ENCODE data around the gene ABAT.
"Not testable (repeated sequence)": the region's sequence is repeated elsewhere in the genome, so short reads cannot be mapped to it uniquely, and the experiment has no call there.

The ABAT gene

DNA sequence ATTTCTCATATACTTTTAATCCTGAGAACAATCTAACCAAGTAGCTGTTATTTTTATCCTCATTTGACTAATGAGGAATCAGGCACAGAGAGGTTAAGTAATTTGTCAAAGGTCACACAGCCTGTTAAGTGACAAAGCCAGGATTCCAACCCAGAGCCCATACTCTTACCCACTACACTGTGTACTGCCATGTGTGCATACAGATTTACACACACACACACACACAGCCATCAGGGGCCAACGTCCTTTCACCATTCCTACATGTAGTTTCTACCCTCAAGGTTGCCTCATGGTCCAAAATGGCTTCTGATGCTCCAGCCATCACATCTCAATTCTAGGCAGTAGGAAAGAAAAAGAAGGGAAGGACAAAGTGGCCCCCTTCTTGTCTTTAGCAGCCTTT lies 100.9 kb downstream of the ABAT start:
- DNase-seq (ENCODE audit: low read depth in 1 of 2, low spot score in 1 of 2) = no peak

- no peak for DNase-seq (ENCODE audit: low read depth in 1 of 2, low spot score in 1 of 2)
These were observed 101.7 kb downstream of the ABAT start for GRCh38 chr16:8776129-8776584.

GRCh38 chr16:8777217-8777616 lies 102.8 kb downstream of the ABAT start:
- no peak for DNase-seq (ENCODE audit: low read depth in 1 of 2, low spot score in 1 of 2)

- no peak for DNase-seq (ENCODE audit: low read depth in 1 of 2, low spot score in 1 of 2)
These were observed 107.4 kb downstream of the ABAT start for GRCh38 chr16:8781797-8782196.

DNA sequence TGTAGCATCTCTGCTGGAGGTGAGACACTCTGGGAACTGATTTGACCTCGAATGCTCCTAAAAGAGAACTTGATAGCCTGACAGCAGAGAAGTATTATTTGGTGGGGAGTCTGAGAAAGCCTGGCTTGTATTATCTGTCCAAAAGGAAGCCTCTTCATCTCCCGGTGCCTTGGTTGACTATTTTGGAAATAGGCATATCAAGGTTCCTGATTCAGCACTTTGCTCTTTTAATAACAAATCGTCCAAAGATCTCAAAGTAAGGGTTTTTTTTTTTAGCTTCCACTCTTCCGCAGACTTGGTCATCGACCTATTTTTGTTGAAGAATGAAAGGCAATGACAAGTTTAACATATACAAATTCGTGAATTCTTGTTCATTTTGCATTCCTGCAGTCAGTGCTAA lies 108.3 kb downstream of the ABAT start:
- DNase-seq (ENCODE audit: low read depth in 1 of 2, low spot score in 1 of 2) = no peak

- no peak for DNase-seq (ENCODE audit: low read depth in 1 of 2, low spot score in 1 of 2)
These were observed 111.0 kb downstream of the ABAT start for GRCh38 chr16:8785408-8785807.

DNA sequence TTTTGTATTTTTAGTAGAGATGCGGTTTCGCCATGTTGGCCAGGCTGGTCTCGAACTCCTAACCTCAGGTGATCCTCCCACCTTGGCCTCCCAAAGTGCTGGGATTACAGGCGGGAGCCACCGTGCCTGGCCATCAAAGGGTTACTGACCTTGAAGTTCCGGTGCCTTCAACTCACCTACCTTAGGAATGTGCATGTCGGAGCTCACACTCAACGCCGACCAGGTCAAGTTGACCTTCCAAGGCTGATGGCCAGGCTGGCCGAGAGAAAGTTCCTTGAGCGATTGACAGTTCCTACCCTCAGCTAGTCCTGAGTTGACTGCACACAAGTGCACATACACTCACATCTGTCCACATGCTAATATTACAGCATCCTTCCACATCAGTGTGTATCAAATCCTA lies 111.9 kb downstream of the ABAT start:
- DNase-seq (ENCODE audit: low read depth in 1 of 2, low spot score in 1 of 2) = not testable (repeated sequence)

GRCh38 chr16:8788578-8789172 lies 114.3 kb downstream of the ABAT start:
- no peak for DNase-seq (ENCODE audit: low read depth in 1 of 2, low spot score in 1 of 2)

DNA sequence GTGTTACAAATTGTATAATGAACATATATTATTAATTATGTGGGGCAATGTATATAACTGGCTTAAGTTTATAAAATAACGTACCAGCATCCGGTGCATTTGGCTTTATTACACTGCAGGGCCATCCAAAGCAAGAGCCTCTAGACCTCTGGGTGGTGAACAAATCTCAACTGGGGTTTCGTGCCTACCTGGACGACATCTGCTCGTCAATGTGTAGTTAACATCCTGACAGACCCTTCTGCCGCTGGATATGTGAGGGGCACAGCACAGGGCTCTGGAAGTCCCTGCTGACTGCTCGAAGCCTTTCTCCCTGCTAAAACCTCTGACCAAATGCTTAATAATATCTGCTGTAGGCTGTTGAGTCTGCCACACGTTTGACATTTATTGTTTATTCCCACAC lies 120.7 kb downstream of the ABAT start:
- DNase-seq (ENCODE audit: low read depth in 1 of 2, low spot score in 1 of 2) = no peak

GRCh38 chr16:8795818-8796217 lies 121.4 kb downstream of the ABAT start:
- DNase-seq (ENCODE audit: low read depth in 1 of 2, low spot score in 1 of 2) = no peak

DNA sequence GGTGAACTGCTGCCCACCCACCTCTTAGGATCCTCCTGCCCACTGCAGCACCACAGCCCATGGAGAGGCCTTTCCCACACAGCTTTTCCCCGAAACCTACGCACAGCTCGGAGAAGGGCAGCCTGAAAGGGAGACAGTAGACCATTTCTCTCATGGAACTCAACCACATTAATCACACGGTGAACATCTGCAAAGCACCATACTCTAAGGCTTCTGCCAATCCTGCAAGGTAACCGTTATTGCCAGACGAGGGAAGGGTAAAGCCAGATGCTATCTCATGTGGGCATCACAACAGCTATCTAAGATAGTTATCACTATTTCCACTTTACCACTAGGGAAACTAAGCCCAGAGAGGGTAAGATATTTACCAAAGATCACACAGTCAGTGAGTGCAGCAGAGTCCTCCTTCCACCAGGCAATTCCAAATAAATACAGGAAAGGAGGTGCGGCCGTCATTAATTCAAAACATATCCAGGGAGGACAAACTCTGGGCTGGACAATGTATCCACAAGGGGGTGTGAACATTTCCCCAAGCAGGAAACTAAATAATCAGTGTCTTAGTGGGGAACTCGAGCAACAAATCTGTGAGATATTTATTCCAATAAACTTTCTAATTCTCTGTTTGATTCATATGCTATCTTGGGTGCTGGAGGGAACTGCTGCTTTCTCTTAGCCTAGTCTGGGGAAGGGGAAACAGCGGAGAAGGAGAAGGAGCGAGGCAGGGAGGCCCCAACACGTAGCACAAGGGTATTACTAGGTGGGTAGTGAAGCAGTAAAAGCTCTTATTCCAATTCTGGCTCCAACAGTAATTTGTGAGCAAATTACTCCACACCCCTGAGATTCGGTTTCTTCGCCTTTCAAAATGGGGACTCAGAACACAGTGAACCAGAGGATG lies 122.3 kb downstream of the ABAT start:
- DNase-seq (ENCODE audit: low read depth in 1 of 2, low spot score in 1 of 2) = no peak

GRCh38 chr16:8797364-8798173 lies 123.2 kb downstream of the ABAT start, which contains the start of the genes PMM2 and TMEM186:
PMM2 (plus strand) TSS chr16:8797839; CDS start chr16:8797883, 44 bp downstream.
TMEM186 (minus strand) TSS chr16:8797639; CDS start chr16:8797614, 25 bp downstream.
- DNase-seq (ENCODE audit: low read depth in 1 of 2, low spot score in 1 of 2) = peak; percentile 85 to 91

- DNase-seq (ENCODE audit: low read depth in 1 of 2, low spot score in 1 of 2) = no peak
These were observed 123.7 kb downstream of the ABAT start for GRCh38 chr16:8798174-8798527.

DNA sequence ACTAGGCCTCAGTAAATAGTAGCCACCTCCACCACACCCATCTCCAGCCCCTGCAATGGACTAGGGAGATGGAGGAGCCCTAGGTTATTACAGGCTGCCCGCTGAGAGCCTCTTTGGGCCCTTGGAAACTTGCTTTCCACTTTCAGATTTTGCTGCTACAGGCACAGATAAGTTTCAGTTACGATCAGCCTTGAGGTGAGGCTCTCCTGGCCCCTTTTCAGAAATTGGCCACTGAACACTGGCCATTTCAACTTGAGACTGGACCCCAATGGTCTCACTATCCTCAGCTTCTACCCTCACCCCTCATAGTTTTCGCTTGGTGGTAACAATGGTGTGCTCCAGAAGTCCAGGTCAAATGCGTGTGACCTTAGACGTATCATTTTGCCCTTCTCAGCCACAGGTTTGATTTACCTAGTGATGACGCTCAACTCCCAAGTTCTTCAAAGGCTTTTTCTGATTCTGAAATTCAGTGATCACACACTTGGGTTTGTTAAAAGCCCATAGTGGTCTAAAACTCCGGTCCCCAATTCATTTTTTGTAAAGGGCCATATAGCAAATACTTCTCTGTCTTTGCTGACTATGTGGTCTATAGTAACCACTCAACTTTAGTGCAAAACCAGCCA lies 124.2 kb downstream of the ABAT start:
- DNase-seq (ENCODE audit: low read depth in 1 of 2, low spot score in 1 of 2) = no peak

GRCh38 chr16:8801701-8802100 lies 127.3 kb downstream of the ABAT start:
- DNase-seq (ENCODE audit: low read depth in 1 of 2, low spot score in 1 of 2) = no peak

- DNase-seq (ENCODE audit: low read depth in 1 of 2, low spot score in 1 of 2) = not testable (repeated sequence)
These were observed 129.3 kb downstream of the ABAT start for GRCh38 chr16:8803733-8804132.

- no peak for DNase-seq (ENCODE audit: low read depth in 1 of 2, low spot score in 1 of 2)
These were observed 129.9 kb downstream of the ABAT start for GRCh38 chr16:8804313-8804712.

DNA sequence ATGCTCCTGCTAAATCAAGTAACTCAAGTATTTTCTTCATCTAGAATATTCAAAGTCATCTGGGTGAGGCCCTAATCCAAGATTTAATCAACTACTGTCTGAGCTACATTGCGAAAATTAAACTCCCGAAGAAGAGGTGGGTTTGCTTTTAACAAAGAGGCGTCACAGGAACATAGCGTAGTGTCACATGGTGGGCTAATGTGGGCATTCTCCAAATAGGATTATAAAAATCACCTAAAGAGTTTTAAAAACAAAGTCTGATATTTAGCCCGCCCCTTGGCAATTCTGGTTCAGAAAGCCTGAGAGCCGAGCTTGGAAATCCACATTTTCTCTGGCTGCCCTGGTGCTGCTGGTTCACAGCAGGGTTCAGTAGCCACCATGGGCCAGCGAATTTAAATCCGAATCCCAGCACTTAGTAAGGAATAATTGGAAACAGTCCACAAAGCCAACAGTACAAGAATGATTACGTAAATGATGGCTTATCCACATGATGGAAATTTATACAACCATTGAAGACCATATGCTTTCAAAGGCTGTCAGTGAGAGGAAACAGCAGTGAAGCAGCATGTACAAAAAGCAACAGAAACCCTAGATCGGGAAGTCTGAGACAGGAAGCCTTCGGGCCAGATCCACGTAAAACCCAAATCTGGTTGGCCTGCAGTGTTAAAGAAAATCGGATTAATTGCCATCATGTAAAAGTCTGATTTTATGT lies 132.0 kb downstream of the ABAT start:
- no peak for DNase-seq (ENCODE audit: low read depth in 1 of 2, low spot score in 1 of 2)

GRCh38 chr16:8807189-8807588 lies 132.8 kb downstream of the ABAT start:
- no peak for DNase-seq (ENCODE audit: low read depth in 1 of 2, low spot score in 1 of 2)

- no peak for DNase-seq (ENCODE audit: low read depth in 1 of 2, low spot score in 1 of 2)
These were observed 133.6 kb downstream of the ABAT start for GRCh38 chr16:8808009-8808408.
